Measurements from ENCODE around the gene SPACA7. TPM values are rescaled to one million over a fixed set of nuclear protein-coding genes. Genes with fewer than 3 reads are reported as not detected.

The SPACA7 gene
- total RNA-seq, 3 donors from 2014 or later (not counting 1 experiment from before 2014, with no cell fraction given): not detected

DNA sequence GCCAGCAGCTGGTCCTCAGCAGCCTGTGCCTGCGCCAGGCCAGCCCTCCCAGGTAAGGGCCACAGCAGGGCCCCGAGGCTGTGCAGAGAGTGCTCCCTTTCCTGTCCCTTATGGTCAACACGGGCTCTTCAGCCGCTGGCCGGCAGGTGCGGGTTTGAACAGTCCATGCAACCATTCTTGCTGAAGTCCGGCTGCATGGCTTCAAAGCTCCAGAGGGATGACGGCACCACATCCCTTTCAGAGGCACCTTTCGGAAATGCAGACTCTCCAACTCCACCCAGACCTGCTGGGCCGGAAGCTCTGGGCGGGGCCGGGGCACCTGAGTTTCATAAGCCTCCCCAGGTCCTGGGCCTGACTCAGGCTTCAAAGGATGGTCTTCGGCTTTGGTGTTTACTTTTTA is 81.3 kb downstream of the SPACA7 start:
- H3K27me3 ChIP-seq (ENCODE audit: control insufficient read depth, insufficient read depth, low read length): no peaks in the 10 kb centered on the region
- no peak for ATAC-seq
- H3K36me3 ChIP-seq (ENCODE audit: control insufficient read depth, insufficient read depth, low read length): no peaks in the 10 kb centered on the region
- peaks cover 6 to 31% of the 10 kb centered on the region in 2 donors for H3K27me3 Mint-ChIP-seq (ENCODE audit: low read depth in 2 of 2)
- H3K4me1 Mint-ChIP-seq: no peaks in the 10 kb centered on the region
- intact Hi-C loops (cut with micrococcal nuclease): no loop called here
- no peaks in the 10 kb centered on the region for H3K9me3 Mint-ChIP-seq
- DNase-seq: peak in 1 of 2 donors; percentile 9
- H3K27ac Mint-ChIP-seq: no peak overlapping the region
- WGBS (ENCODE audit: insufficient coverage): 85% methylated on average over 13 of the region's 13 CpGs
- TF ChIP-seq, protein P1, sequence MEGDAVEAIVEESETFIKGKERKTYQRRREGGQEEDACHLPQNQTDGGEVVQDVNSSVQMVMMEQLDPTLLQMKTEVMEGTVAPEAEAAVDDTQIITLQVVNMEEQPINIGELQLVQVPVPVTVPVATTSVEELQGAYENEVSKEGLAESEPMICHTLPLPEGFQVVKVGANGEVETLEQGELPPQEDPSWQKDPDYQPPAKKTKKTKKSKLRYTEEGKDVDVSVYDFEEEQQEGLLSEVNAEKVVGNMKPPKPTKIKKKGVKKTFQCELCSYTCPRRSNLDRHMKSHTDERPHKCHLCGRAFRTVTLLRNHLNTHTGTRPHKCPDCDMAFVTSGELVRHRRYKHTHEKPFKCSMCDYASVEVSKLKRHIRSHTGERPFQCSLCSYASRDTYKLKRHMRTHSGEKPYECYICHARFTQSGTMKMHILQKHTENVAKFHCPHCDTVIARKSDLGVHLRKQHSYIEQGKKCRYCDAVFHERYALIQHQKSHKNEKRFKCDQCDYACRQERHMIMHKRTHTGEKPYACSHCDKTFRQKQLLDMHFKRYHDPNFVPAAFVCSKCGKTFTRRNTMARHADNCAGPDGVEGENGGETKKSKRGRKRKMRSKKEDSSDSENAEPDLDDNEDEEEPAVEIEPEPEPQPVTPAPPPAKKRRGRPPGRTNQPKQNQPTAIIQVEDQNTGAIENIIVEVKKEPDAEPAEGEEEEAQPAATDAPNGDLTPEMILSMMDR (IDR thresholded peaks at IDR 0.05): no peak
- H3K36me3 Mint-ChIP-seq: no peaks in the 10 kb centered on the region
- H3K9me3 ChIP-seq (ENCODE audit: control insufficient read depth, insufficient read depth, low read length): no peaks in the 10 kb centered on the region
- no peak overlapping the region for H3K27ac ChIP-seq (ENCODE audit: low read length)
- H3K4me3 Mint-ChIP-seq: no peak overlapping the region
- H3K4me3 ChIP-seq (ENCODE audit: low read length): no peak overlapping the region
- no peaks in the 10 kb centered on the region for H3K4me1 ChIP-seq (ENCODE audit: control insufficient read depth, insufficient read depth, low read length)

DNA sequence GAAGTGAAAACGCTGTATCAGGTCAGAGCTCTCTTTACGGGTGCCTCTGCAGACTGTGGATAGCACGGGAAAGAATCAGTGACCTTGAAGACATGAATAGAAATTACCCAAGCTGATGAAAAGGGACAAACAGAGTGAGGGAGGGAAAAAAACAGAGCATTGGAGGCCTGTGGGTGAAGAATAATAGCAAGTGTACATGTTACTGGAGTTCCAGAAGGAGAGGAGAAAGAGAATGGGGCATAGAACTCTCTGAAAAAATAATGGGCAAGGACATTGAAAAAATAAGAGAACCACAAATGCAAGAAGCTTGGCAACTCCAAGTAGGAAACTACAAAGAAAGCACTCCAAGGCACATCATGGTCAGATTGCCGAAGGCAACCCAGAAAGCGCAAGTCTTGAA is 86.3 kb downstream of the SPACA7 start:
- Mint-ChIP-seq H3K27me3 (ENCODE audit: low read depth in 2 of 2) (peaks cover 10 to 26% of the 10 kb centered on the region in 2 donors), H3K4me1 (no peaks in the 10 kb centered on the region)
- no peaks in the 10 kb centered on the region for H3K9me3 ChIP-seq (ENCODE audit: control insufficient read depth, insufficient read depth, low read length)

DNA sequence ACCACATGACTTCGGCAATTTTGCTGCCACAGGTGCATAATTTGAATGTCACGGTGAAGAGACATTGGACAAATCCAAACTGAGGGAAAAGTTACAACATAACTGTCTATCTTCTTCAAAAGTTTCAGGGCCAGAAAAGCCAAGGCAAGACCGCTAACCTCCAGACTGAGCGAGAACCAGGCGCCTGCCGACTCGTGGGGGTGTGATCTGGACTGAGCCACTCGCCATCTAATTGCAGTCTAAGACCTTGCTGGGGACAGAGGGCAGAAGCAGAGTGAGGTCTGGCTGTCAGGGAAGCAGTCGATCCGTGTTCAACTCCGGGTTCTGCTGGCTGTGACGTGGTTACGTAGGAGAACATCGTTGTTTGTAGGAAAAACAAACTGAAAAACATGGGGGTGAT is 88.6 kb downstream of the SPACA7 start:
- Histone ChIP-seq H3K4me3 (ENCODE audit: low read length) (no peak overlapping the region), H3K27me3 (ENCODE audit: control insufficient read depth, insufficient read depth, low read length) (no peaks in the 10 kb centered on the region), H3K27ac (ENCODE audit: low read length) (no peak overlapping the region), H3K36me3 (ENCODE audit: control insufficient read depth, insufficient read depth, low read length) (no peaks in the 10 kb centered on the region), H3K4me1 (ENCODE audit: control insufficient read depth, insufficient read depth, low read length) (no peaks in the 10 kb centered on the region), H3K9me3 (ENCODE audit: control insufficient read depth, insufficient read depth, low read length) (no peaks in the 10 kb centered on the region)
- TF ChIP-seq, protein P1 (IDR thresholded peaks at IDR 0.05): no peak
- Mint-ChIP-seq H3K27me3 (ENCODE audit: low read depth in 2 of 2) (peaks cover 10 to 16% of the 10 kb centered on the region in 2 donors), H3K4me1 (no peaks in the 10 kb centered on the region), H3K9me3 (no peaks in the 10 kb centered on the region), H3K4me3 (no peak overlapping the region), H3K36me3 (no peaks in the 10 kb centered on the region), H3K27ac (no peak overlapping the region)
- 93% methylated on average over 14 of the region's 14 CpGs for WGBS (ENCODE audit: insufficient coverage)
- no peak for DNase-seq
- ATAC-seq: no peak
- intact Hi-C loops (cut with micrococcal nuclease): no loop called here

More for the DNA sequence above, 86.3 kb downstream of the SPACA7 start:
- H3K4me1 ChIP-seq (ENCODE audit: control insufficient read depth, insufficient read depth, low read length): no peaks in the 10 kb centered on the region
- no peak overlapping the region for H3K4me3 ChIP-seq (ENCODE audit: low read length)
- WGBS (ENCODE audit: insufficient coverage): 97% methylated on average over 5 of the region's 5 CpGs
- TF ChIP-seq, protein P1 (IDR thresholded peaks at IDR 0.05): no peak
- intact Hi-C loops (cut with micrococcal nuclease): no loop called here
- H3K27ac ChIP-seq (ENCODE audit: low read length): no peak overlapping the region
- no peaks in the 10 kb centered on the region for H3K36me3 Mint-ChIP-seq
- ATAC-seq (no peak), DNase-seq (no peak)
- H3K27me3 ChIP-seq (ENCODE audit: control insufficient read depth, insufficient read depth, low read length): no peaks in the 10 kb centered on the region
- no peak overlapping the region for H3K4me3 Mint-ChIP-seq
- no peak overlapping the region for H3K27ac Mint-ChIP-seq
- H3K36me3 ChIP-seq (ENCODE audit: control insufficient read depth, insufficient read depth, low read length): no peaks in the 10 kb centered on the region
- no peaks in the 10 kb centered on the region for H3K9me3 Mint-ChIP-seq
